Keratinocyte (primary cell): ENCODE measurements around the gene ABCG1. TPM values are rescaled to one million over a fixed set of nuclear protein-coding genes. Genes with fewer than 3 reads are reported as not detected.

Experiments used
- DNase-seq: peaks from one replicate; pipeline ENCODE4 v3.0.0-alpha.2; 2011; ENCODE audit warnings: low read depth, missing footprints, low spot score
- FAIRE-seq: peaks from 2 replicates; lab custom pipeline; 2011; peaks lifted over from hg19 to GRCh38; lab: Jason Lieb, UNC
- H2AFZ ChIP-seq: 2 replicates; pipeline ENCODE4 v1.6.0; 2012; ENCODE audit warnings: low read length, control low read depth, inconsistent platforms; ENCODE audit not compliant: control insufficient read depth
- H3K27ac ChIP-seq: 2 replicates; pipeline ENCODE4 v1.5.1; 2011; ENCODE audit warnings: low read length; ENCODE audit not compliant: control insufficient read depth, insufficient read depth
- H3K27me3 ChIP-seq: 3 replicates; pipeline ENCODE4 v1.6.0; 2011; ENCODE audit warnings: low read length; ENCODE audit not compliant: control insufficient read depth, insufficient read depth; ENCODE audit errors: extremely low read depth
- H3K36me3 ChIP-seq, 2 experiments: 2 replicates in 1 of 2; 3 replicates in 1 of 2; pipeline ENCODE4 v1.5.1; 2011; ENCODE audit warnings: low read length in 2 of 2, mild to moderate bottlenecking in 1 of 2; ENCODE audit not compliant: control insufficient read depth in 2 of 2, insufficient read depth in 2 of 2; ENCODE audit errors: extremely low read depth in 1 of 2
- H3K4me1 ChIP-seq: 3 replicates; pipeline ENCODE4 v1.5.1; 2011; ENCODE audit warnings: low read length; ENCODE audit not compliant: control insufficient read depth, insufficient read depth; ENCODE audit errors: extremely low read depth
- H3K4me2 ChIP-seq: 3 replicates; pipeline ENCODE4 v1.6.0; 2011; ENCODE audit warnings: low read depth, low read length; ENCODE audit not compliant: control insufficient read depth, insufficient read depth; ENCODE audit errors: extremely low read depth
- H3K4me3 ChIP-seq, 3 experiments: fragments of 200-600 bp in 1 of 3; sonication (generic) in 1 of 3; 2 replicates in 2 of 3; 3 replicates in 1 of 3; pipeline ENCODE4 v1.5.1; 2011 to 2016; ENCODE audit warnings: low read length in 3 of 3, mild to moderate bottlenecking in 3 of 3, control low read depth in 2 of 3, inconsistent platforms in 1 of 3, low read depth in 1 of 3, mixed read lengths in 1 of 3, mixed run types in 1 of 3, moderate library complexity in 1 of 3; ENCODE audit not compliant: control insufficient read depth in 2 of 3, insufficient read depth in 2 of 3; ENCODE audit errors: extremely low read depth in 1 of 3
- H3K79me2 ChIP-seq: 2 replicates; pipeline ENCODE4 v1.6.0; 2012; ENCODE audit warnings: low read length; ENCODE audit not compliant: control insufficient read depth, insufficient read depth
- H3K9ac ChIP-seq: 3 replicates; pipeline ENCODE4 v1.6.0; 2011; ENCODE audit warnings: low read length; ENCODE audit not compliant: control insufficient read depth, insufficient read depth; ENCODE audit errors: extremely low read depth
- H3K9me1 ChIP-seq: 3 replicates; pipeline ENCODE4 v1.6.0; 2011; ENCODE audit warnings: low read length; ENCODE audit not compliant: control insufficient read depth, insufficient read depth; ENCODE audit errors: extremely low read depth
- H3K9me3 ChIP-seq: 2 replicates; pipeline ENCODE4 v1.5.1; 2012; ENCODE audit warnings: low read depth, low read length; ENCODE audit not compliant: control insufficient read depth
- H4K20me1 ChIP-seq: 3 replicates; pipeline ENCODE4 v1.6.0; 2011; ENCODE audit warnings: low read length; ENCODE audit not compliant: control insufficient read depth, insufficient read depth; ENCODE audit errors: extremely low read depth
- EZH2 ChIP-seq: IDR thresholded peaks from one replicate; pipeline ENCODE4 v1.6.1; 2012; ENCODE audit warnings: inconsistent platforms, mild to moderate bottlenecking, low read length, moderate library complexity
- dilution Hi-C: fragments of 300-500 bp; cut with MboI; formaldehyde crosslinking; loops from one replicate; pipeline ENCODE4 v1.7.0; 2020; ENCODE audit warnings: low sequenced_read_pairs; ENCODE audit not compliant: extremely low pct_ligation_motif_present
- polyA plus RNA-seq, 5 experiments: library from polyadenylated mRNA; depleted of rRNA in 3 of 5; stranded (reverse) in 3 of 5; stranded (forward) in 1 of 5; unstranded in 1 of 5; fragments of >200 nt; gene quantifications; 1 replicate in 1 of 5; 2 replicates in 3 of 5; 3 replicates in 1 of 5; pipeline versions ENCODE4 v1.2.1 to v1.2.3, GENCODE V29; 2011 to 2012; ENCODE audit warnings: missing spikeins in 2 of 5, low read depth in 1 of 5, low replicate concordance in 1 of 5
- TF ChIP-seq, protein P1 (sequence below), 3 experiments: IDR thresholded peaks in 1 of 3; conservative IDR thresholded peaks in 1 of 3; optimal IDR thresholded peaks in 1 of 3; 2 replicates in 2 of 3; 3 replicates in 1 of 3; pipeline versions ENCODE3 to v1.5.1; 2011; ENCODE audit warnings: low read length in 3 of 3, mild to moderate bottlenecking in 3 of 3, moderate library complexity in 2 of 3, control low read depth in 1 of 3, inconsistent platforms in 1 of 3; ENCODE audit not compliant: insufficient read depth in 2 of 3; ENCODE audit errors: extremely low read depth in 1 of 3

The ABCG1 gene
- polyA plus RNA-seq, 1 donor (not counting 4 experiments of a cell fraction or from before 2014, with no cell fraction given): 3.3 TPM

DNA sequence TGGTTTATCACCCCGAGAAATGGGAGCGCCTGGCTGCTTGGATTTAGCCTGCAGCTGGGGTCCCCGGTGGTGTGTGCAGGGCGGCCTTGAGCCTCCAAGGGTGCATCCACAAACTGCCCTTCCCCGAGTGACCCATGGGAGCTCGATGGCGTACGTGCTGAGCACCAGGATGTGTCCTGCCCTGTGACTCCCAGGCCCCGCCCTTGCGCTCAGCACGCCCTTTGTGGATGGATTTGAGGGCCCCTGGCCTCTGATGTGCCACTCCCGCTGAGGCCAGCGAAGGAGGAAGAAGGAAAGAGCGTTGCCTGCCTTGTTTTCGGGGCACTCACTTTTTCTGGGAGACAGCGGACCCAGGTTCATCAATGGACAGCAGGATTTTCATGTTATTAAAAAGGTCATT, 98.0 kb downstream of the ABCG1 start:
- FAIRE-seq: no peak
- no peaks in the 10 kb centered on the region for H3K9me1 ChIP-seq
- H3K36me3 ChIP-seq: no peaks in the 10 kb centered on the region
- H3K27ac ChIP-seq: no peak overlapping the region
- no peaks in the 10 kb centered on the region for H4K20me1 ChIP-seq
- dilution Hi-C loops: no loop called here
- H3K9ac ChIP-seq: no peak overlapping the region
- H3K79me2 ChIP-seq: no peaks in the 10 kb centered on the region
- DNase-seq: no peak
- peaks cover 12% of the 10 kb centered on the region for H3K27me3 ChIP-seq
- TF ChIP-seq, protein P1, sequence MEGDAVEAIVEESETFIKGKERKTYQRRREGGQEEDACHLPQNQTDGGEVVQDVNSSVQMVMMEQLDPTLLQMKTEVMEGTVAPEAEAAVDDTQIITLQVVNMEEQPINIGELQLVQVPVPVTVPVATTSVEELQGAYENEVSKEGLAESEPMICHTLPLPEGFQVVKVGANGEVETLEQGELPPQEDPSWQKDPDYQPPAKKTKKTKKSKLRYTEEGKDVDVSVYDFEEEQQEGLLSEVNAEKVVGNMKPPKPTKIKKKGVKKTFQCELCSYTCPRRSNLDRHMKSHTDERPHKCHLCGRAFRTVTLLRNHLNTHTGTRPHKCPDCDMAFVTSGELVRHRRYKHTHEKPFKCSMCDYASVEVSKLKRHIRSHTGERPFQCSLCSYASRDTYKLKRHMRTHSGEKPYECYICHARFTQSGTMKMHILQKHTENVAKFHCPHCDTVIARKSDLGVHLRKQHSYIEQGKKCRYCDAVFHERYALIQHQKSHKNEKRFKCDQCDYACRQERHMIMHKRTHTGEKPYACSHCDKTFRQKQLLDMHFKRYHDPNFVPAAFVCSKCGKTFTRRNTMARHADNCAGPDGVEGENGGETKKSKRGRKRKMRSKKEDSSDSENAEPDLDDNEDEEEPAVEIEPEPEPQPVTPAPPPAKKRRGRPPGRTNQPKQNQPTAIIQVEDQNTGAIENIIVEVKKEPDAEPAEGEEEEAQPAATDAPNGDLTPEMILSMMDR (optimal IDR thresholded peaks at IDR 0.05 in 1 of 3, IDR thresholded peaks at IDR 0.05 in 1 of 3, conservative IDR thresholded peaks at IDR 0.05 in 1 of 3; ENCODE audit: extremely low read depth in 1 of 3, insufficient read depth in 2 of 3, low read length in 3 of 3): no peak
- TF ChIP-seq EZH2: no peak
- H3K4me2 ChIP-seq: no peak overlapping the region
- H3K4me3 ChIP-seq: no peak overlapping the region
- H2AFZ ChIP-seq: no peak overlapping the region
- no peaks in the 10 kb centered on the region for H3K9me3 ChIP-seq
- no peaks in the 10 kb centered on the region for H3K4me1 ChIP-seq

DNA sequence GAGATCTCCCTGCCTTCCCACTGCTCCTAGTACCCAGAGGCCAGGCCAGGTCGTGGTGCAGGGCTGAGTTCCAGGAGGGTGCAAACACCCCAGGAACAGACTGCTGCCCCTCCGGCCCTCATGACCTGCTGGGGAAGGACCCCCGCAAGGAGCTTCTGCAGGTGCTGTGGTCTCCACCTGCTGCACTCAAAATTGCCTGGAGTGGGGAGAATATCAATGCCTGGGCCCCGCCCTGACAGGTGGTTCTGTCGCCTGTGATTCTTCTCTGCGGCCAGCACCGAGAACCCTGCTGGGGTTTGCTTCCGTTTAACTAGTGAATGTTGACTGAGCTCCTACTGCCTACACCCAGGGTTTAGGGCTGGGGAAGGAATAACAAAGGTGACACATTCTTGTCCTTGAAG, 98.4 kb downstream of the ABCG1 start:
- FAIRE-seq: no peak
- dilution Hi-C loops: no loop called here
- H3K36me3 ChIP-seq: no peaks in the 10 kb centered on the region

More for the DNA sequence above, 98.4 kb downstream of the ABCG1 start:
- no peaks in the 10 kb centered on the region for H3K9me1 ChIP-seq
- no peaks in the 10 kb centered on the region for H3K79me2 ChIP-seq
- H3K4me3 ChIP-seq: no peak overlapping the region
- no peak overlapping the region for H3K9ac ChIP-seq
- DNase-seq: no peak
- H3K27ac ChIP-seq: no peak overlapping the region
- TF ChIP-seq, protein P1 (optimal IDR thresholded peaks at IDR 0.05 in 1 of 3, IDR thresholded peaks at IDR 0.05 in 1 of 3, conservative IDR thresholded peaks at IDR 0.05 in 1 of 3; ENCODE audit: extremely low read depth in 1 of 3, insufficient read depth in 2 of 3, low read length in 3 of 3): no peak
- TF ChIP-seq EZH2: no peak
- peaks cover 12% of the 10 kb centered on the region for H3K27me3 ChIP-seq
- no peak overlapping the region for H2AFZ ChIP-seq
- no peaks in the 10 kb centered on the region for H3K9me3 ChIP-seq
- H3K4me2 ChIP-seq: no peak overlapping the region
- no peaks in the 10 kb centered on the region for H3K4me1 ChIP-seq
- H4K20me1 ChIP-seq: no peaks in the 10 kb centered on the region
